ENCODE measurements around the gene SLC10A4. TPM values are rescaled to one million over a fixed set of nuclear protein-coding genes. Genes with fewer than 3 reads are reported as not detected.

SLC10A4 gene
- total and polyA plus RNA-seq, 2 of the 13 experiments (the other 11 are each of a cell fraction or from before 2014, with no cell fraction given): 0.04 to 0.07 TPM

DNA sequence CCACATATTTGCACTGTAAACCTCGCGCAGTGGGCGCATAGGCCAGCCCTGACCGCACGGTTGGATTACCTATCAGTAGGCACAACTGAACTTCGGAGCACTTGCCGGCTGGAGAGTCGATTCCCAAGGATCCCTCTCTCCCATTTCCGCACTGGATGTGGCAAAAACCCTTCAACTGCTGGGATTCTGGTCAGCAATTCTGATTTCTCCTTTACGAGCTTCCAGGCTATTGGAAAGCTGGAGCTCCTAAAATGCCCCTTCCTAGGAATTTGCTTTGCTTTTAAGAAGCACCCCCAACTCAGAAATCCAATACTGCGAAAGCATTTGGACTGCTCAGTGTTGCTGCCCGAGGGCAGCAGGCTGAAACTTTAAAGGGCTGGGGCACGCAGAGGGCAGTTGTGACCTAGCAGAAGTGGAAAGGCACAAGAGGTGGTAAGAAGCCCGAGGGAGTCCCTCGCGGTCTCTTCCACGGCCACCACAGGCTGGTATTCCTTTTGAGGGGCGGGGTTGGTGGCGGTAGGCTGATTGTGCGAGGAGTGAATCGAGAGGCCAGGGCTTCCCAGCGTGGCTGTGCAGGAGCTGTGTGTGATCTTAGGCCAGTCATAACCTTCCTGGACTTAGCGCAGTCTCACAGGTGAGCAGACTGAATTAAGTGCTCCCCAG, 8.5 kb downstream of the SLC10A4 start:
- Histone ChIP-seq H3K4me1 (ENCODE audit: insufficient read depth, low read length) (no peaks in the 10 kb centered on the region), H2AFZ (ENCODE audit: low read length) (no peak overlapping the region), H3K4me2 (ENCODE audit: low read depth, low read length) (no peak overlapping the region), H4K20me1 (ENCODE audit: insufficient read depth, low read length) (no peaks in the 10 kb centered on the region), H3K36me3 (replicated peaks in 1 of 2; ENCODE audit: control insufficient read depth in 1 of 2, insufficient read depth in 2 of 2, low read length in 2 of 2) (no peaks in the 10 kb centered on the region), H3K79me2 (ENCODE audit: insufficient read depth, low read length) (no peaks in the 10 kb centered on the region), H3K27me3 (ENCODE audit: control insufficient read depth in 1 of 2, insufficient read depth in 2 of 2, low read length in 2 of 2) (peaks cover 0 to 6% of the 10 kb centered on the region in 2 experiments; a peak in 3 of 5 replicates), H3K27ac (ENCODE audit: extremely low read length, insufficient read depth, low read length) (no peak overlapping the region), H3K9ac (ENCODE audit: insufficient read depth, low read depth, low read length) (no peak overlapping the region), H3K9me3 (ENCODE audit: low read length) (no peaks in the 10 kb centered on the region), H3K4me3 (replicated peaks in 1 of 3; ENCODE audit: insufficient read depth in 1 of 3, low read depth in 2 of 3, low read length in 3 of 3) (no peak overlapping the region)
- intact Hi-C loops (cut with micrococcal nuclease; ENCODE audit: unreplicated experiment): no loop called here
- 77% methylated on average over 17 of the region's 23 CpGs for WGBS (ENCODE audit: low lambda C conversion rate)
- DNase-seq (ENCODE audit: low spot score) (no peak), ATAC-seq (peak; percentile 17; the same call in 2 of the 3 replicates), FAIRE-seq (no peak)
- ChIA-PET POLR2A (no interaction called here), CTCF (ENCODE audit: low intra/inter-chr PET ratio, low total read pairs) (no interaction called here)
- BruUV-seq (replicated peaks): no TSS peak
- in situ Hi-C loops (cut with HindIII; ENCODE audit: extremely low pct_ligation_motif_present, low pct_unique_long_range_greater_than_20kb): no loop called here
- TF ChIP-seq NFKBIZ (CRISPR knock-in tag; IDR thresholded peaks at IDR 0.05) (no peak), EP300 (IDR thresholded peaks at IDR 0.05; ENCODE audit: low read depth in 2 of 2, low read length in 2 of 2) (no peak), EP300 (CRISPR knock-in tag; IDR thresholded peaks at IDR 0.05; ENCODE audit: borderline replicate concordance) (no peak), RBM22 (optimal IDR thresholded peaks at IDR 0.05; ENCODE audit: low read length) (no peak), ZNF337 (CRISPR knock-in tag; IDR thresholded peaks at IDR 0.05; ENCODE audit: borderline replicate concordance, low read depth) (no peak), TBP (CRISPR knock-in tag; IDR thresholded peaks at IDR 0.05) (no peak), POLR2A (IDR thresholded peaks at IDR 0.05; ENCODE audit: insufficient read depth in 1 of 2, low read depth in 2 of 2, low read length in 2 of 2) (no peak), ZNF256 (CRISPR knock-in tag; conservative IDR thresholded peaks at IDR 0.05) (no peak), NCOA5 (CRISPR knock-in tag; IDR thresholded peaks at IDR 0.05) (no peak)
- TF ChIP-seq, protein P1, sequence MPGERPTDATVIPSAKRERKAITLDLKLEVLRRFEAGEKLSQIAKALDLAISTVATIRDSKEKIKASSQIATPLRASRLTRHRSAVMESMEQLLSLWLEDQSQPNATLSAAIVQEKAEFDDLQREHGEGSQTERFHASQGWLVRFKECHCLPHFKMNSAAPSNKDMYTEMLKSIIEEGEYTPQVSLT (CRISPR knock-in tag; IDR thresholded peaks at IDR 0.05; ENCODE audit: borderline replicate concordance, low read depth): no peak
- TF ChIP-seq, protein P2, sequence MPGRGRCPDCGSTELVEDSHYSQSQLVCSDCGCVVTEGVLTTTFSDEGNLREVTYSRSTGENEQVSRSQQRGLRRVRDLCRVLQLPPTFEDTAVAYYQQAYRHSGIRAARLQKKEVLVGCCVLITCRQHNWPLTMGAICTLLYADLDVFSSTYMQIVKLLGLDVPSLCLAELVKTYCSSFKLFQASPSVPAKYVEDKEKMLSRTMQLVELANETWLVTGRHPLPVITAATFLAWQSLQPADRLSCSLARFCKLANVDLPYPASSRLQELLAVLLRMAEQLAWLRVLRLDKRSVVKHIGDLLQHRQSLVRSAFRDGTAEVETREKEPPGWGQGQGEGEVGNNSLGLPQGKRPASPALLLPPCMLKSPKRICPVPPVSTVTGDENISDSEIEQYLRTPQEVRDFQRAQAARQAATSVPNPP (CRISPR knock-in tag; IDR thresholded peaks at IDR 0.05): no peak
- TF ChIP-seq, protein P3, sequence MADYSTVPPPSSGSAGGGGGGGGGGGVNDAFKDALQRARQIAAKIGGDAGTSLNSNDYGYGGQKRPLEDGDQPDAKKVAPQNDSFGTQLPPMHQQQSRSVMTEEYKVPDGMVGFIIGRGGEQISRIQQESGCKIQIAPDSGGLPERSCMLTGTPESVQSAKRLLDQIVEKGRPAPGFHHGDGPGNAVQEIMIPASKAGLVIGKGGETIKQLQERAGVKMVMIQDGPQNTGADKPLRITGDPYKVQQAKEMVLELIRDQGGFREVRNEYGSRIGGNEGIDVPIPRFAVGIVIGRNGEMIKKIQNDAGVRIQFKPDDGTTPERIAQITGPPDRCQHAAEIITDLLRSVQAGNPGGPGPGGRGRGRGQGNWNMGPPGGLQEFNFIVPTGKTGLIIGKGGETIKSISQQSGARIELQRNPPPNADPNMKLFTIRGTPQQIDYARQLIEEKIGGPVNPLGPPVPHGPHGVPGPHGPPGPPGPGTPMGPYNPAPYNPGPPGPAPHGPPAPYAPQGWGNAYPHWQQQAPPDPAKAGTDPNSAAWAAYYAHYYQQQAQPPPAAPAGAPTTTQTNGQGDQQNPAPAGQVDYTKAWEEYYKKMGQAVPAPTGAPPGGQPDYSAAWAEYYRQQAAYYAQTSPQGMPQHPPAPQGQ (CRISPR knock-in tag; IDR thresholded peaks at IDR 0.05; ENCODE audit: borderline replicate concordance): no peak

All from HepG2 (cell line).